GM18511 (cell line): ENCODE results near the gene PPP1R1C.

Experiments
- ATAC-seq: cut with Tn5 transposase; IDR thresholded peaks from one replicate; pipeline ENCODE4 v1.9.1; 2021; ENCODE audit warnings: mild to moderate bottlenecking, moderate library complexity; ENCODE audit not compliant: unreplicated experiment

Gene PPP1R1C

GRCh38 chr2:182058056-182058455, 72.4 kb downstream of the PPP1R1C start:
- no peak for ATAC-seq

- no peak for ATAC-seq
Measured at GRCh38 chr2:182061739-182062138, 76.1 kb downstream of the PPP1R1C start.

- ATAC-seq: no peak
Measured at GRCh38 chr2:182062329-182062972, 76.8 kb downstream of the PPP1R1C start.

GRCh38 chr2:182064019-182064778, 78.5 kb downstream of the PPP1R1C start:
- no peak for ATAC-seq

GRCh38 chr2:182066400-182067087, 80.9 kb downstream of the PPP1R1C start:
- ATAC-seq: no peak

GRCh38 chr2:182067393-182067792, 81.7 kb downstream of the PPP1R1C start:
- ATAC-seq: no peak

- ATAC-seq: no peak
Measured at GRCh38 chr2:182068811-182069210, 83.2 kb downstream of the PPP1R1C start.

- ATAC-seq: no peak
Measured at GRCh38 chr2:182069416-182069815, 83.8 kb downstream of the PPP1R1C start.

- ATAC-seq: no peak
Measured at GRCh38 chr2:182069908-182070307, 84.3 kb downstream of the PPP1R1C start.

GRCh38 chr2:182070736-182071135, 85.1 kb downstream of the PPP1R1C start:
- no peak for ATAC-seq

- ATAC-seq: no peak
Measured at GRCh38 chr2:182072861-182073260, 87.2 kb downstream of the PPP1R1C start.

GRCh38 chr2:182073613-182074012, 88.0 kb downstream of the PPP1R1C start:
- no peak for ATAC-seq

GRCh38 chr2:182077023-182077422, 91.4 kb downstream of the PPP1R1C start:
- ATAC-seq: no peak

- ATAC-seq: peak; percentile 69
Measured at GRCh38 chr2:182077448-182078142, 91.9 kb downstream of the PPP1R1C start.

- no peak for ATAC-seq
Measured at GRCh38 chr2:182078988-182079602, 93.4 kb downstream of the PPP1R1C start.

- ATAC-seq: no peak
Measured at GRCh38 chr2:182080493-182080892, 94.8 kb downstream of the PPP1R1C start.

GRCh38 chr2:182081602-182082260, 96.1 kb downstream of the PPP1R1C start:
- ATAC-seq: no peak

- ATAC-seq: no peak
Measured at GRCh38 chr2:182088681-182089320, 103.1 kb downstream of the PPP1R1C start.

GRCh38 chr2:182090486-182090885, 104.8 kb downstream of the PPP1R1C start:
- ATAC-seq: no peak
